ENCODE data around the gene NOP53. TPM values are rescaled to one million over a fixed set of nuclear protein-coding genes. Genes with fewer than 3 reads are reported as not detected.

NOP53 gene
- total and polyA plus RNA-seq, 2 of the 13 experiments (the other 11 are each of a cell fraction or from before 2014, with no cell fraction given), result 53.9 to 141 TPM

GRCh38 chr19:47778049-47778953, 33.0 kb downstream of the NOP53 start, which contains the start of gene SELENOW (continued):
- no peak for TF ChIP-seq SNRNP70 (IDR thresholded peaks at IDR 0.05; ENCODE audit: low read depth, low read length)
- TF ChIP-seq BRF2 (CRISPR knock-in tag; IDR thresholded peaks at IDR 0.05), result no peak
- peak; percentile 93 for TF ChIP-seq POLR2AphosphoS5 (IDR thresholded peaks at IDR 0.05; ENCODE audit: low read depth, low read length)
- TF ChIP-seq TP53 (CRISPR knock-in tag; conservative IDR thresholded peaks at IDR 0.05), result peak; percentile 23; the same call in 1 of the 2 replicates
- peak; percentile 89 for TF ChIP-seq YEATS4 (CRISPR knock-in tag; IDR thresholded peaks at IDR 0.05; ENCODE audit: borderline replicate concordance)
- TF ChIP-seq SNAPC4 (CRISPR knock-in tag; IDR thresholded peaks at IDR 0.05), result peak; percentile 75; the same call in 1 of the 2 replicates
- no peak for TF ChIP-seq ZKSCAN5 (CRISPR knock-in tag; IDR thresholded peaks at IDR 0.05)
- TF ChIP-seq HNRNPH1 (optimal IDR thresholded peaks at IDR 0.05; ENCODE audit: low read depth, low read length), result no peak
- TF ChIP-seq RCOR2 (CRISPR knock-in tag; IDR thresholded peaks at IDR 0.05), result no peak
- TF ChIP-seq THAP8 (CRISPR knock-in tag; IDR thresholded peaks at IDR 0.05; ENCODE audit: borderline replicate concordance), result no peak
- TF ChIP-seq AKAP8 (CRISPR knock-in tag; IDR thresholded peaks at IDR 0.05), result no peak
- TF ChIP-seq ZNF101 (CRISPR knock-in tag; IDR thresholded peaks at IDR 0.05; ENCODE audit: borderline replicate concordance, low read depth), result no peak
- TF ChIP-seq PHB2 (IDR thresholded peaks at IDR 0.05; ENCODE audit: partially characterized antibody), result no peak
- no peak for TF ChIP-seq ELF4 (CRISPR knock-in tag; IDR thresholded peaks at IDR 0.05; ENCODE audit: borderline replicate concordance)
- no peak for TF ChIP-seq ZNF562 (CRISPR knock-in tag; IDR thresholded peaks at IDR 0.05; ENCODE audit: borderline replicate concordance)
- TF ChIP-seq MXD3 (CRISPR knock-in tag; IDR thresholded peaks at IDR 0.05), result peak; percentile 44; the same call in 1 of the 2 replicates
- TF ChIP-seq ZBED4 (CRISPR knock-in tag; IDR thresholded peaks at IDR 0.05; ENCODE audit: borderline replicate concordance), result no peak
